CD4-positive, alpha-beta T cell treated with Interleukin-4 for 1 hour (primary cell): ENCODE data around the gene CER1.

Experiments
- DNase-seq, 2 donors: peaks; one replicate each; pipeline ENCODE4 v3.0.0-alpha.2; 2020 to 2022

Gene CER1

GRCh38 chr9:14722391-14723035 is at the start of gene CER1:
Gene CER1 (minus strand): TSS chr9:14722733. CDS start chr9:14722672, 61 bp downstream.
- no peak for DNase-seq

DNA sequence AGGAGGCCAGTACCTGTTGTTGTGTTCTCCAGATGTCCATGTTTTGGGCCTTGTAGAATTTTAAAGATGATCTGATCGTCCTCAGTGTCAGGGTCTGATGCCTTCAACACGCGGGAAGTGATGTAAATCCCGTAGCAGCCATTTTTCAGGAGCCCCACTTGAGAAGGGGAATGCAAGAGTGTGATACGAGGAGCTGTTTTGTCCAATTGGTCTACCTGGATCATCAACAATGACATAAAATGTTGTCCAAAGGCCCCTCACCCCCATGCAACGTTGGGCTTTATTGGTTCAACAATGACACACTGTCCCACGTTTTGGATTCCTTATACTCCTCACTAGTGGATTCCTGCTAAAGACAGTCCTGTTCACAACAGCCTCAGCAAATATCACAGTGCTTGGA is 48.1 kb upstream of the CER1 start:
- no peak for DNase-seq

DNA sequence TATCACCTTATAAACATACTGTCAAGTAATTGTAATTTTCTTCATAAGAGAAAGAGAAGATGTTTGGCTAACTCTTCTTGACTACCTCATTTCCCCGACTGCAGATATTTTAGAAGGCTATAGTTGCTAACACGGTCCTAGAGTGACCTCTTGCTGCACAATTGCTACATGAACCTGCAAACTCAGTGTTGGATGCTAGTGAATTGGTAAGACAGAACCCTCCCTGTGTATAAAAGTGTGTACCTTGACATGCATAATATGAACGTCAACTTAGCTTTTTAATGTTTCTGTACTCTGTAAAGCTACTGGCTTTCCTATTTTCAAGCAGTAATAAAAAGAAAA is 46.7 kb upstream of the CER1 start:
- DNase-seq = no peak

- DNase-seq = peak in 1 of 2 donors; percentile 32
Observed at GRCh38 chr9:14768405-14769229, 46.1 kb upstream of the CER1 start.

DNA sequence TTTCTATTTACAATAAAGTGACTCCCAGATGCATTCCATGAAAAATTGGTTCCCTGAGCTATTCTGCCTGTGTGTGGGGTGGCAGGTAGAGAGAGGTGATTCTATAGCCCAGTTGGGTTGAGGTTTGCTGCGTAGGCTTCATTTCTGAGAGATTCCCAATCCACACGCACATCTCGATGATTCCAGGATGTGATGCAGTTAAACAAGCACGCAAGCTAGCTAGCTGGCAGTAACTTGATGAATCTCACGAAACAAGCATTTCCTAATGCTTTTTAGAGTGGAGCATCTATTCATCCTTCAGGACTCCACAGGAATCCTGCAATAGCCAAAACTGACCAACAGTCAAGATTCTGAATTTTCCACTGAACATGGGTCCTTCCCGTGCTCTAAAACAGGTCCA is 43.8 kb upstream of the CER1 start:
- DNase-seq = no peak

- DNase-seq = no peak
Observed at GRCh38 chr9:14761584-14761983, 39.1 kb upstream of the CER1 start.

DNA sequence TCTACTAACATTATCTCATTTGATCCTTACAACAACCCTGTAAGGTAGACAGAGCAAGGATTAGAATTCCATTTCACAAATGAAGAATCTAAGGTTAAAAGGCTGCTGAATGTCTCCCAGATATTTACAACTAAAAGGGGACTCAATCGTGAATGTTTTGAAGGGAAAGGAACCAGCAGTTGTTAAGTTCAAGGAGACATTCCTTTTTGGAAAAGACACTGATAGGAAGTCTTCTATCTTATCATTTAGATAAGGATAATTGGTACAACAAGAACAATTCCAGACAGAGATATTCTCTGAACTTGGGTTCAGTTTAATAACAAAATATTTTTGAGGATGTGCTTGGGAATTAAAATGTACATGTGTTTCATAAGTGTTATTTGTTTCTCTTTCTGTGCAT is 37.5 kb upstream of the CER1 start:
- DNase-seq = no peak

- DNase-seq = no peak
Observed at GRCh38 chr9:14756291-14756690, 33.8 kb upstream of the CER1 start.

GRCh38 chr9:14752871-14753270 is 30.3 kb upstream of the CER1 start:
- DNase-seq = no peak

- DNase-seq = no peak
Observed at GRCh38 chr9:14752271-14752670, 29.7 kb upstream of the CER1 start.

GRCh38 chr9:14750821-14751220 is 28.3 kb upstream of the CER1 start:
- no peak for DNase-seq

DNA sequence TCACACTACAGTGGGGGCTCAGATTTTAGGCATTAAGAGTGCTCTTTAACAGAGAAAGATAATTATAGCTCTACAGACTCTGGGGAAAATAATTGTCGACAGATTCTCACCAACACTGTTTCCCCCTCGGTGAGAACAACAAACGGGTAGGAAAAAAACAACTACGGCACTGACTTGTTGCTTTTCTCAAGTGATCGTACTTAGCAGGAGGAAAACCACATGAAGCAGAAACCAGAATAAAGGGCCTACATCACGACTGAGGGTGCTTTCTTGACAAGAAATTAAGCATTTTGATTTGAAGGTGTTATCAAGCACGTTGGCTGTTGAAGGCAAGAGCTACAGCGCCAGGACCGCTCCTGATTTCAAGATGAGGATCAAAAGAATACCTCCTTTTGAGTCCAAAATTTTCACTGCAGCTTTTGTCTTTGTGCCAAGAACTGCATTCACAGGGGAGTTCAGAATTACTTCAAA is 27.2 kb upstream of the CER1 start:
- DNase-seq = peak in 1 of 2 donors; percentile 2

DNA sequence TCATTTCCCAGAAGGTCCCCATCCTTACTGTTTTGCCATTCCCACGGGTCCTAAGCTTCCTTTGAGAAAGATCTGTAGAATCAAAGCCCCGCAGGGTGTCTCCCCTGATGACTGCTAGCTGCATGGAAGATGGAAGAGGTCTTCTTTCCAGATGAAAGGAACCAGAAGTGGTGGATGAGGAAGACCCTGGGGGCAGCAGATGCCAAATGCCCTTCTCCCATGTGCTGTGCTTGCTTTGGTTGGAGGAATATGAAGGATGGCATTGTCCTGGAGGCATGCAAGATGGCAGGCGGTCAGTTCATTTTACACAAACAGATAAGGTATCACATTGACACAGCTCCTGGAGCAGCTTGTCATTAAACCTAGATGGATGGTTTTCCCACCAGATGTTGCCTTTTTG is 25.8 kb upstream of the CER1 start:
- no peak for DNase-seq

- no peak for DNase-seq
Observed at GRCh38 chr9:14747111-14747510, 24.6 kb upstream of the CER1 start.

GRCh38 chr9:14746626-14747025 is 24.1 kb upstream of the CER1 start:
- no peak for DNase-seq

- no peak for DNase-seq
Observed at GRCh38 chr9:14744768-14745167, 22.2 kb upstream of the CER1 start.

DNA sequence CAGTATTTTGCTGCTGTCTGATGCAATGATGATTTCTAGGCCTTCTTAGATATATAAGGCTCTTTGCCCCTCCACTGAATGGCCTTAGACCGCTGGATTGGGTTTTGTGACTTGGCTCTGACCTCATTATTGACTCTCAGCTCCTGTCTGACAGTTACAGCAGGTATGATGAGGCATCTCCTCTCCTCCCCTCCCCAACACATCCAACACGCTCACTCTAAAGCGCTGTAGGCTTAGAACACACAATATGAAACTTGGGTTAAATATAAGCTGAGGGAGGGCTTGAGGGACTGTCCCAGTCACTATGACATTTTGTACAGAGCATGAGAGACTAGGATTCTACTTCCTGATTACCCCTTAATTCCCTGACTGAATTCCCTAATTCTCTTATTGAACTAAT is 18.8 kb upstream of the CER1 start:
- no peak for DNase-seq

GRCh38 chr9:14733133-14733532 is 10.6 kb upstream of the CER1 start:
- DNase-seq = no peak

- no peak for DNase-seq
Observed at GRCh38 chr9:14731294-14731981, 8.9 kb upstream of the CER1 start.

DNA sequence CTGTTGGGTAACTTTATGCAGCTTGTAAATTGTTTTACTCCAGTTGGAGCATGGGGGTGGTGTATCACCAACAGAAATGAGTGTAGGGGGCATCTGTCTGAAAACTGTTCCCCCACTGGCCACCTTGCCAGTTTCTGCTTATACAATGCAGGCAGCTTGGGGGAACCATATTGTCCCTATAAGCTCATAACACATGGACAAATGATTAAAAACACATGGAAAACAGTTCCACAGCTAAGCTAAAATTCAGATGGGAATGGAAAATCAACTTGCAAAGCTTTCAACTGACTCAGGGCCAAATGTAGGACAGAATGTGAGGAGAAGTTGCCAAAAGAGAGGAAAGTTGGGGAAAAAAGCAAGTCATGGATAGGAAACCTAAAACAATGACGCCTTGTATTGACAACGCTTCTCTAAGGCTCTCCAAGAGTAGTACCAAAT is 7.9 kb upstream of the CER1 start:
- no peak for DNase-seq

GRCh38 chr9:14723301-14723700 is 768 bp upstream of the CER1 start:
- DNase-seq = no peak

GRCh38 chr9:14719231-14719923 is 3.2 kb downstream of the CER1 start:
- no peak for DNase-seq

GRCh38 chr9:14715102-14715501 is 7.4 kb downstream of the CER1 start:
- no peak for DNase-seq
